ENCODE results near the gene TUT7.
A peak's percentile ranks its signal among the peaks of the same experiment; 100 is the strongest.

TUT7 gene

DNA sequence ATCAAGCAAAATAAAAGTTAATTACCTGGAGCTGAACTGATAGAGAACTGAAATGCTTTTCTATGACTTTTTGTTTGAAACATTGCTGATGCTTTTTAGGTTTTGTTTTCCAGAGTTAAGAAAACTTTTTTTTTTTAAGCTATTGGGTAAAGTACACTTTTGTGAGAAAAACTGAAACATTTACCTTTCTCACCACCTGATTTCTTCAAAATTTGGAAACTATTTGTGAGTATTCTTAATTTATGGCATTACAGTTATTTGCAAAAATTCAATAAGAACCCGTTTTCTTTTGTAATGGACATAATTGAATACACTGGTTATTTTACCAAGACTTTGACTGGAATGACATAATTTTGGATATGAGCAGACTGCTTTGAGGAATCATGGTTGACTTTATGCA lies 101.3 kb downstream of the TUT7 start:
- no peak overlapping the region for H3K27ac ChIP-seq
- TF ChIP-seq, protein P1, sequence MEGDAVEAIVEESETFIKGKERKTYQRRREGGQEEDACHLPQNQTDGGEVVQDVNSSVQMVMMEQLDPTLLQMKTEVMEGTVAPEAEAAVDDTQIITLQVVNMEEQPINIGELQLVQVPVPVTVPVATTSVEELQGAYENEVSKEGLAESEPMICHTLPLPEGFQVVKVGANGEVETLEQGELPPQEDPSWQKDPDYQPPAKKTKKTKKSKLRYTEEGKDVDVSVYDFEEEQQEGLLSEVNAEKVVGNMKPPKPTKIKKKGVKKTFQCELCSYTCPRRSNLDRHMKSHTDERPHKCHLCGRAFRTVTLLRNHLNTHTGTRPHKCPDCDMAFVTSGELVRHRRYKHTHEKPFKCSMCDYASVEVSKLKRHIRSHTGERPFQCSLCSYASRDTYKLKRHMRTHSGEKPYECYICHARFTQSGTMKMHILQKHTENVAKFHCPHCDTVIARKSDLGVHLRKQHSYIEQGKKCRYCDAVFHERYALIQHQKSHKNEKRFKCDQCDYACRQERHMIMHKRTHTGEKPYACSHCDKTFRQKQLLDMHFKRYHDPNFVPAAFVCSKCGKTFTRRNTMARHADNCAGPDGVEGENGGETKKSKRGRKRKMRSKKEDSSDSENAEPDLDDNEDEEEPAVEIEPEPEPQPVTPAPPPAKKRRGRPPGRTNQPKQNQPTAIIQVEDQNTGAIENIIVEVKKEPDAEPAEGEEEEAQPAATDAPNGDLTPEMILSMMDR (conservative IDR thresholded peaks at IDR 0.05), result no peak

DNA sequence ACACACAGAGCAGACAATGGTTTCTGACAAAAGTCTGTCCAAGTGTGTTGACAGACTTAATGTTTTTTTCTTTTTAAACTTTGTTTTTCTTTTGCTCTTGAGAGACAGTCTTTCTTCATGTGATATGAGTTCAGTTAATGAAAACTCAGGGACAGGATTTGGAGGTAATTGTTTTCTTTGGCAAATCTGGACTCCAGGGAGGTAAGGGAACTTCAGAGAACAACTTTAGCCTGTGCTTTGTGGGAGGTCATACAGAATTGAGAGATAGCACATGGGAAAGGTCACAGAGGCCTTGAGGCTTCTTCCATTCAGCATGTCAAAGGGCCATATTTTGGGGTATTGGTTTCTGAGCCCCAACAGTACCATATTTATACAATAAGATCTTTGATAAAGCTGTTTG lies 104.1 kb downstream of the TUT7 start:
- H3K27ac ChIP-seq, result no peak overlapping the region
- TF ChIP-seq, protein P1 (conservative IDR thresholded peaks at IDR 0.05), result no peak

DNA sequence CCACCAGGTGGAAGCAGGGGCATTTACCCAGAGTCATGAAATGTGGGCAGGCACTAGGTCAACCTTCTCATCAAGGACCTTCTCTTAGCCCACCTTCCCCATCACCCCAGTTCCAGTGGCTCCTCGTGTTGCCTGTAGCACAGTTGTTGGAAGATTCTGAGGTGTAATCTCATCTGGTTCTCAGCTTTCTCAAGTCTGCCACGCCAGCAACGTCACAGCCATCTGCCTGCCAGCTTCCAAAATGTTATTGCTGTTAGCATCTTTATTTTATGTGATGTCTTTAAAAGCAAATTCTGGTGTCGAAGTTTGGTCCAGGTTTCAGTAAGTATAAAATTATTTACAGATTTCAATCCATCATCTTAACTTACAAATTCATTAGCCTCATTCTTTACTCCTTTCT lies 105.5 kb downstream of the TUT7 start:
- no peak overlapping the region for H3K27ac ChIP-seq
- TF ChIP-seq, protein P1 (conservative IDR thresholded peaks at IDR 0.05), result no peak

DNA sequence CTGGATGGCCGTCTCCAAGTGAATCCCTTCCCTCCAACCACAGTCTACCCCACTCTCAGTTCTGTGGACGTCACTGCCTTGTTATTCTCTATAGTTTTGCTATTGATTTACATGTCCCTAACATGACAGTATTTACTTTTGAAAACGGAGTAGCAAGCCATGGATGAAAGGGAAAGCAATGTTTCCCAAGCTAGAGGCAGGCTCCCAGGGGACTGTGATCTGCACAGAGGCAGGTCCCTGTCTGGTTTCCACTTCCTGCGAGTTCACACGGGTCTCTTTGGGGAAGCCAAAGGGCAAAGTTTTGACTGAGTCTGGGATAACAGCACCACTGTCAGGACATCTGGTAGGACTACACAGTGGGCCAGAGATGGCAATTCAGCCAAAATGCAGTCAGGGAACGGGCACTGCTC lies 107.5 kb downstream of the TUT7 start:
- TF ChIP-seq, protein P1 (conservative IDR thresholded peaks at IDR 0.05), result no peak
- H3K27ac ChIP-seq, result no peak overlapping the region

DNA sequence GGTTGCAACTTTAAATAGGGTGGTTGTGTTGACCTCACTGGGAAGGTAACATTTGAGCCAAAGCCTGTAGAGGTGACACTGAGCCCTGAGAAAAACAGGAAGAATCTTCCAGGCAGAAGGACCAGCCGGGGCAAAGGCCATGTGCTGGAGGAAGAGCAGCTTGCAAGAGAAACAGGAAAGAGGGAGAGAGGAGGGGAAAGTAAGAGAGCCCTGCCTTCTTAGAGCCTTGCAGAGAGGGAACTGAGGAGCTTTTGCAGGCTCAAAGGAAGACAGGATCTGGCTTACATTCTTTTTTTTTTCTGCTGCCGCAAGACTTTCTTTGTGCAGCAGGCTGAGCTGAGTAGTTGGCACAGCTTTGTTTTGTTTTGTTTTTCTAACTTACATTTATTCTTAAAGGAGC lies 112.1 kb downstream of the TUT7 start:
- no peak overlapping the region for H3K27ac ChIP-seq
- TF ChIP-seq, protein P1 (conservative IDR thresholded peaks at IDR 0.05), result no peak

DNA sequence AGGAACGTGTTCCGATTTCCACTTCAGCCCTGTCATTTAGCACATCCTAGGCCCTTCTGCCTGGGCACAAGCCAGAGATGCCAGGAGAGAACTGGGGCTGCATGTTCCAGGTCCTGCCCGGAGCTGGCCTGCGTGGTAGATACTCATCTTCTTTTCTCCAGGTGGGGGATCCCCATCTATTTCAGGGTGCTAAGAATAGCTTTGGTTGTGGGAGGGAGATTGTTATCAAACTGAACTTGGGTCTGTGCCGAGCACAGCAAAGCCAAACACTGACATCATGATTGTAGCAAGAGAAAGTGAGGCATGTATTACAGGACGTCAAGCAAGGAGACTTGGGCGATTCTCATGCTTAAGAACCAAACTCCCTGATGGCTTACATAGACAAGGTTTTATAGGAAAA lies 113.0 kb downstream of the TUT7 start:
- TF ChIP-seq, protein P1 (conservative IDR thresholded peaks at IDR 0.05), result no peak

DNA sequence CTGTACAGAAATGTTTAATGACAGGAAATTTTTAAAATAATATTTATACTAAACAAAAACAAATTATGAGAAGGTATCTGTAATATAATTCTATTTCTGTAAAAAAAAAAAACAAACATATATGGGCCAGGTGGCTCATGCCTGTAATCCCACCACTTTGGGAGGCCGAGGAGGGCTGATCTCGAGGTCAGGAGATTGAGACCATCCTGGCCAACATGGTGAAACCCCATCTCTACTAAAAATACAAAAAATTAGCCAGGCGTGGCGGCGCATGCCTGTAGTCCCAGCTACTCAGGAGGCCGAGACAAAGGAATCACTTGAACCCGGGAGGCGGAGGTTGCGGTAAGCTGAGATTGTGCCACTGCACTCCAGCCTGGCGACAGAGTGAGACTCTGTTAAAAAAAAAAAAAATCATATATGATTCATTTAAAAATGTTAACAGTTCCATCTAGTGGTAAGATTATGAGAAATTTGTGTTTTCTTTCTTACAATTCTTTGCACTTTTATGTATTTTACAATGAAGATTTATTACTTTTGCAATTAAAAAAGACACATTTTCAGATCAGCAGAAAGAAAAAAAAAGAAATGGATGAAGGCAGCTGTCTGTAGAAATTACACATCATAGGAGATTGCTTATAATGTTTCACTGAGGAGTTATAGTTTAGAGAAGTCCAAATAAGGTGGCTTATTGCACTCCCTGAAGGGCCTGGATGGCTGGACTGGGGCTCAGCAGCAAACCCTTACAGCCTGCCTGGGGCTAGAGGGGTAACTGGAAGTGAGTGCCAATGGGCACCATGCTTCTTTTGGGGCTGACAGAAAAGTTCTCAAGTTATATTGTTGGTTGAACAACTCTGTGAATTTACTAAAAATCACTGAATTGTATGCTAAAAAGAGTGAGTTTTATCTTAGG lies 115.1 kb downstream of the TUT7 start:
- no peak overlapping the region for H3K27ac ChIP-seq
- TF ChIP-seq, protein P1 (conservative IDR thresholded peaks at IDR 0.05), result peak; percentile 51

More for the DNA sequence above, 113.0 kb downstream of the TUT7 start:
- H3K27ac ChIP-seq, result no peak overlapping the region
